ENCODE measurements around the gene NAALADL2. TPM values are rescaled to one million over a fixed set of nuclear protein-coding genes. Genes with fewer than 3 reads are reported as not detected.
A peak's percentile ranks its signal among the peaks of the same experiment; 100 is the strongest.

Gene NAALADL2
- total and polyA plus RNA-seq, 2 of the 4 experiments (the other 2 are of a cell fraction), result 3.8 to 19.2 TPM

GRCh38 chr3:174938102-174938501, 79.0 kb downstream of the NAALADL2 start:
- ChIA-PET CTCF (interaction anchor here (0.9 kb wide), 1 partner anchor 13 kb away, joined by 3 read pairs; no protein-coding TSS in a partner anchor), POLR2A (ENCODE audit: unreplicated experiment) (no interaction called here)
- dilution Hi-C loops (cut with HindIII; ENCODE audit: low sequenced_read_pairs, unreplicated experiment) (no loop called here), intact Hi-C loops (cut with micrococcal nuclease) (no loop called here), in situ Hi-C loops (cut with MboI; ENCODE audit: low sequenced_read_pairs) (no loop called here)
- H2BK5ac ChIP-seq (ENCODE audit: low read depth, low read length, poor library complexity, severe bottlenecking), result peak overlapping the region; percentile 24
- no peaks in the 10 kb centered on the region; a peak in 1 of 4 replicates for H3K79me1 ChIP-seq (ENCODE audit: low read depth in 1 of 2, low read length in 2 of 2)
- H3K14ac ChIP-seq (replicated peaks; ENCODE audit: low read depth, low read length), result no peak overlapping the region
- no peak overlapping the region for H3K56ac ChIP-seq (ENCODE audit: extremely low read depth, insufficient read depth, low read length)
- no peak overlapping the region for H3K23ac ChIP-seq (ENCODE audit: low read depth, low read length)
- H4K5ac ChIP-seq (ENCODE audit: low read depth, low read length), result peak overlapping the region; percentile 47; the same call in 1 of the 2 replicates
- H3K9me3 ChIP-seq (ENCODE audit: control insufficient read depth, insufficient read depth, low read length), result peaks cover 2% of the 10 kb centered on the region; the same call in 1 of the 2 replicates
- no peak overlapping the region for H2AFZ ChIP-seq (replicated peaks; ENCODE audit: low read length, poor library complexity)
- H3K27ac ChIP-seq (ENCODE audit: insufficient read depth, low read length), result no peak overlapping the region
- no peak overlapping the region for H3K4ac ChIP-seq (ENCODE audit: low read depth, low read length)
- no TSS peak for BruUV-seq (replicated peaks)
- no peak overlapping the region for H3K18ac ChIP-seq (ENCODE audit: low read depth, low read length)
- TF ChIP-seq, protein P1, sequence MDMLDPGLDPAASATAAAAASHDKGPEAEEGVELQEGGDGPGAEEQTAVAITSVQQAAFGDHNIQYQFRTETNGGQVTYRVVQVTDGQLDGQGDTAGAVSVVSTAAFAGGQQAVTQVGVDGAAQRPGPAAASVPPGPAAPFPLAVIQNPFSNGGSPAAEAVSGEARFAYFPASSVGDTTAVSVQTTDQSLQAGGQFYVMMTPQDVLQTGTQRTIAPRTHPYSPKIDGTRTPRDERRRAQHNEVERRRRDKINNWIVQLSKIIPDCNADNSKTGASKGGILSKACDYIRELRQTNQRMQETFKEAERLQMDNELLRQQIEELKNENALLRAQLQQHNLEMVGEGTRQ (IDR thresholded peaks at IDR 0.05; ENCODE audit: low read depth, low read length), result no peak
- TF ChIP-seq ELK1 (IDR thresholded peaks at IDR 0.05; ENCODE audit: borderline replicate concordance, low read depth, low read length), result no peak
- TF ChIP-seq NFE2L2 (IDR thresholded peaks at IDR 0.05; ENCODE audit: low read depth, low read length), result no peak
- TF ChIP-seq MAZ (IDR thresholded peaks at IDR 0.05; ENCODE audit: borderline replicate concordance, low read depth, low read length), result no peak
- no peak for TF ChIP-seq CHD1 (IDR thresholded peaks at IDR 0.05; ENCODE audit: low read depth, low read length)
- TF ChIP-seq RFX5 (IDR thresholded peaks at IDR 0.05; ENCODE audit: low read depth, low read length), result no peak
- no peak for TF ChIP-seq MXI1 (IDR thresholded peaks at IDR 0.05; ENCODE audit: borderline replicate concordance, low read depth, low read length)
- TF ChIP-seq, protein P2, sequence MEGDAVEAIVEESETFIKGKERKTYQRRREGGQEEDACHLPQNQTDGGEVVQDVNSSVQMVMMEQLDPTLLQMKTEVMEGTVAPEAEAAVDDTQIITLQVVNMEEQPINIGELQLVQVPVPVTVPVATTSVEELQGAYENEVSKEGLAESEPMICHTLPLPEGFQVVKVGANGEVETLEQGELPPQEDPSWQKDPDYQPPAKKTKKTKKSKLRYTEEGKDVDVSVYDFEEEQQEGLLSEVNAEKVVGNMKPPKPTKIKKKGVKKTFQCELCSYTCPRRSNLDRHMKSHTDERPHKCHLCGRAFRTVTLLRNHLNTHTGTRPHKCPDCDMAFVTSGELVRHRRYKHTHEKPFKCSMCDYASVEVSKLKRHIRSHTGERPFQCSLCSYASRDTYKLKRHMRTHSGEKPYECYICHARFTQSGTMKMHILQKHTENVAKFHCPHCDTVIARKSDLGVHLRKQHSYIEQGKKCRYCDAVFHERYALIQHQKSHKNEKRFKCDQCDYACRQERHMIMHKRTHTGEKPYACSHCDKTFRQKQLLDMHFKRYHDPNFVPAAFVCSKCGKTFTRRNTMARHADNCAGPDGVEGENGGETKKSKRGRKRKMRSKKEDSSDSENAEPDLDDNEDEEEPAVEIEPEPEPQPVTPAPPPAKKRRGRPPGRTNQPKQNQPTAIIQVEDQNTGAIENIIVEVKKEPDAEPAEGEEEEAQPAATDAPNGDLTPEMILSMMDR (conservative IDR thresholded peaks at IDR 0.05; ENCODE audit: low read depth, low read length), result no peak
- no peak for TF ChIP-seq CEBPB (IDR thresholded peaks at IDR 0.05; ENCODE audit: low read depth, low read length)
- no peak for TF ChIP-seq BHLHE40 (IDR thresholded peaks at IDR 0.05; ENCODE audit: low read depth, low read length)
- no peak for TF ChIP-seq RCOR1 (IDR thresholded peaks at IDR 0.05; ENCODE audit: insufficient replicate concordance, low read length)
- TF ChIP-seq RAD21 (IDR thresholded peaks at IDR 0.05; ENCODE audit: low read length), result no peak
- TF ChIP-seq MAFK (IDR thresholded peaks at IDR 0.05; ENCODE audit: low read depth, low read length), result no peak
- TF ChIP-seq SMC3 (IDR thresholded peaks at IDR 0.05; ENCODE audit: low read depth, low read length), result no peak
- TF ChIP-seq FOS (IDR thresholded peaks at IDR 0.05; ENCODE audit: low read depth, low read length), result no peak
- TF ChIP-seq POLR2A (IDR thresholded peaks at IDR 0.05; ENCODE audit: low read depth, low read length), result no peak
- no peak overlapping the region for H2BK20ac ChIP-seq (ENCODE audit: low read depth, low read length)
- no peak overlapping the region for H3K4me3 ChIP-seq (ENCODE audit: insufficient read depth, low read depth, low read length)
- H3K36me3 ChIP-seq (ENCODE audit: control insufficient read depth, insufficient read depth, low read length), result no peaks in the 10 kb centered on the region
- no peak overlapping the region for H3K4me2 ChIP-seq (ENCODE audit: low read depth, low read length)
- no peaks in the 10 kb centered on the region for H3K27me3 ChIP-seq (ENCODE audit: control insufficient read depth, insufficient read depth, low read length)
- no peak overlapping the region for H2AK5ac ChIP-seq (ENCODE audit: low read depth, low read length)
- H2BK120ac ChIP-seq (ENCODE audit: low read depth, low read length), result peak overlapping the region; percentile 45; the same call in 1 of the 2 replicates
- DNase-seq, result no peak
- H2AK9ac ChIP-seq (replicated peaks; ENCODE audit: low read depth, low read length, poor library complexity), result no peak overlapping the region
- no peaks in the 10 kb centered on the region for H3K9me1 ChIP-seq (ENCODE audit: insufficient read depth, low read length)
- H3K4me1 ChIP-seq (ENCODE audit: control insufficient read depth, insufficient read depth, low read length), result no peaks in the 10 kb centered on the region; the same call in none of the 2 replicates
- no CpG with 5 or more reads among the region's 4 CpGs for WGBS, 2 experiments (ENCODE audit: extremely low coverage in 2 of 2, insufficient read length in 1 of 2)
- no peak overlapping the region for H3K9ac ChIP-seq (ENCODE audit: low read depth, low read length)
- no peak overlapping the region for H2BK15ac ChIP-seq (ENCODE audit: low read depth, low read length)
- 0 out of 4 replicates have a peak overlapping the region, but pooled peaks of 1 of the 2 experiments have one; percentile 13 for H4K8ac ChIP-seq (ENCODE audit: low read depth in 2 of 2, low read length in 2 of 2)
- ATAC-seq (ENCODE audit: low read depth), result no peak
- H4K20me1 ChIP-seq (ENCODE audit: insufficient read depth, low read length), result no peaks in the 10 kb centered on the region
- H4K91ac ChIP-seq (ENCODE audit: insufficient read depth, low read depth, low read length), result no peak overlapping the region

All from IMR-90 (cell line).